ENCODE results near the gene PMFBP1.
"Not testable (repeated sequence)": the region's sequence is repeated elsewhere in the genome, so short reads cannot be mapped to it uniquely, and the experiment has no call there.

Gene PMFBP1

DNA sequence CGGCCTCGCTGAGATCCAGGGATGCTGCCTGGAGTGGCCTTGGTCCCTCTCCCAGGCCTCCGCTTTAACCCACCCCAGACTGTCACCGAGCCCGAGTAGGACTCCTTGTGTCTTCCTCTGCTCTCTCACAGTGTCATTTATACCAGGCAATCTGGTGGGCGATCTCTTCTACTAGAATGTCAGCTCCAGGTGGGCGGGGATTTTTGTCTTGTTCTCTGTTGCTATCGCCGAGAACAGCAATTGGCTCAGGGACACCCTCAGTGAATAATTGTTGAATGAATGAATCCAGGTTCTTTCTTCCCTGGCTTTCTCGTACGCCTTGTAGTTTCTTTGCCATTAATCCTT lies 77.7 kb downstream of the PMFBP1 start:
- peak; percentile 21 for DNase-seq

DNA sequence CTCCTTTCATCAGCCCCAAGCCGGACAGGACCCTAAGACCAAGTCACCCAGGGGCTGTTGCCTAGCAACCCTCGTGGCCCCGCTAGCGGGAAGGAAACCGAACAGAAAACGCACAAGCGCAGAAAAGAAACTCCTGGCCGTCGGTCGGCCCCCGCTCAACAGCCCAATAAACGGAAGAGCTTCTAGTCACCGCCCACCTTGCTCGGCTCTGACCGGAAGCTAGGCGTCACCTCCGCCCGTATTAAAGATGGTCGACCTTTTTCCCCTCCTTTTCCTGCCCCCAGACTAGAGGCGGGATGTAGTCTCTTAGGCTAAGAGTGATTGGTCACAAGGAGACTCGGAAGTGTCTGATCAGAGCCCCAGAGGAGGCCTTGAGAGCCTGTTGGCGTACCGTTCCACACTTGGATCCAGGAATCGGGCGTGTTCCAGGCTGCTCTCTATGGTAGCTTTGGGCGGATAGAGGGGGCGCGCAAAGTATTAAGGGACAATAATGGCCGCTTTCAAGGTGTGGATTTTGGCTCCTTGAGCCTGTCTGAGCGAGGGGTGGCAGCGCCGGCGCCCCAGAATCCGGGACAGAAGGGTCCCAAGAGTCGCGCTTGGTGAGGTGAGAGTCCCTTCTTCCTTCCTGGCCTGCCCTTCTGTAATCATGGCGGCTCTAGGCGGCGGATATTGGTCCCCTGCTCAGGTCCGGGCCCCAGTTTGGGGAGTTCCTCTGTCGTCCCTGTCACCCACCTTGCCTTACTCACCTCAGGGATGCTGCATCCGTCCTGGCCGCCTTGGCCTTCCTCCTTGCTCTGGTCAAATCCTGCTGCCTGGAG lies 78.3 kb downstream of the PMFBP1 start, which contains the start of the genes DHX38 and TXNL4B:
DHX38 (plus strand) TSS at position 400 of the 818 bp plus-strand sequence. CDS start 2,311 bp downstream, outside the sequence.
TXNL4B (minus strand) TSS at position 173 of the 818 bp plus-strand sequence. CDS start 2,871 bp downstream, outside the sequence.
- DNase-seq = peak; percentile 99

DNA sequence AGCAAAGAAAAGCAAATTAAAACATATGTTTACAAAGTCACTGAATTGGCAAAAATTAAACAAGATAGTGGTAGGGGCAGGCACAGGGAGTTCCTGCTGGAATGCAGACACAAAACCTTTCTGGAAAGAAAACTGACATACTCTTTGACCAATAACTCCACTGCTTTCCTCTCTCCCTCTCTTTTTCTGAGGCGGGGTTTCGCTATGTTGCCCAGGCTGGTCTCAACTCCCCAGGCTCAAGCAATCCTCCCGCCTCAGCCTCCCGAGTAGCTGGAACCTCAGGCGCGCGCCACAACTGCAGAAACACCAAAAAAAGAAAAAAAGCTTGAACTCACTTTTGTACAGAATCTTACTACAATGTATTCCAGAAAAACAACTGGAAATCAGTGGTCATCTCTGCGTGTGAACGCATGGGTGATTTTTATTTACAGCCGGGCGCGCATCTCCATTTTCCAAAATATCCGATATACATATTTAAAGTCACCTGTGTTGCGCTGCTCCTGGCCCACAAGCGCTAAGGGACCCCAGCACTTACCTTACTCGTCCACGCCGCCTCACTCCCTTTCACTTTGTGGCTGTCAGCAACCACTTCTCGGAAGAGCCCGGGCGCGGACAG lies 79.0 kb downstream of the PMFBP1 start:
- peak; percentile 23 for DNase-seq

GRCh38 chr16:72091217-72091616 lies 80.7 kb downstream of the PMFBP1 start:
- no peak for DNase-seq

- no peak for DNase-seq
Observed at GRCh38 chr16:72085002-72085401, 87.0 kb downstream of the PMFBP1 start.

DNA sequence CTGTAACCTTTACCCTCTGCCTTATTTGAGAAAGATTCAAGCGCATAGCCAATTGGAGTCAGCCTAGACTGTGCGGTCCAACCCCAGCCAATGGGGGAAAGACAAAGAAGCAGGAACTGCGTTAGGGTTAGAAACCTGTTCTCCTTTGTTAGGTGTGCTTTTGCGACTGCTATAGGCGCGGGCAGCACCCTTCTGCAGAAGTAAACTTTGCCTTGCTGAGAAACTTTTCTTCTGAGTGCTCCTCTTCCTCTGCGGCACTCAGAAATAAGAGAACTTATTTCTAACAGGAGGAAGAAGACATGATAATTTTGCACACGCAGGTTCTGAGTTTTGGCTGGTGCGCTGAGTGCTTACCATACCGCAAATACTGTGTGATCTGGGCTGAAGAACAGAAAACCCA lies 87.5 kb downstream of the PMFBP1 start:
- no peak for DNase-seq

DNA sequence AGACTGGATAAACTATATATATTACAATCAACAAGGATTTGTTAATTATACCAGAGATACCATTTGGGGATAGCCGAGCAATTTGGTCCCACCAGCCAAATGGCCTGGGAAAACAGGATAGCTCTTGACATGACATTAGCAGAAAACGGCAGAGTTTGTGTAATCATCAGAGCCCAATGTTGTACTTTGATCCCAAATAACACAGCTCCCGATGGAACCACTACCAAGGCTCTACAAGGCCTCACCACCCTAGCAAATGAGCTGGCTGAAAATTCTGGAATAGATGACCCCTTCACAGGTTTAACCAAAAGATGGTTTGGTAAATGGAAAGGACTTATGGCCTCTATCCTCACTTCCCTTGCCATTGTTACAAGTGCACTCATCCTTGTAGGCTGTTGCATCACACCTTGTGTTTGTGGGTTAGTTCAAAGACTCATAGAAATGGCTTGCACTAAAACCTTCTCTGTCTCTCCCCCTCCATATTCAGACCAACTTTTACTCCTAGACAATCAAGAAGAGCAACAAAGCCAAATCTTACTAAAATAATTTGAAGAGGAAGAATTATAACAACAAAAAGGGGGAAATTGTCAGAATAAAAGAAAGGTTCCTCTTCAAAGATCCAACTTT lies 88.1 kb downstream of the PMFBP1 start:
- DNase-seq = no peak

DNA sequence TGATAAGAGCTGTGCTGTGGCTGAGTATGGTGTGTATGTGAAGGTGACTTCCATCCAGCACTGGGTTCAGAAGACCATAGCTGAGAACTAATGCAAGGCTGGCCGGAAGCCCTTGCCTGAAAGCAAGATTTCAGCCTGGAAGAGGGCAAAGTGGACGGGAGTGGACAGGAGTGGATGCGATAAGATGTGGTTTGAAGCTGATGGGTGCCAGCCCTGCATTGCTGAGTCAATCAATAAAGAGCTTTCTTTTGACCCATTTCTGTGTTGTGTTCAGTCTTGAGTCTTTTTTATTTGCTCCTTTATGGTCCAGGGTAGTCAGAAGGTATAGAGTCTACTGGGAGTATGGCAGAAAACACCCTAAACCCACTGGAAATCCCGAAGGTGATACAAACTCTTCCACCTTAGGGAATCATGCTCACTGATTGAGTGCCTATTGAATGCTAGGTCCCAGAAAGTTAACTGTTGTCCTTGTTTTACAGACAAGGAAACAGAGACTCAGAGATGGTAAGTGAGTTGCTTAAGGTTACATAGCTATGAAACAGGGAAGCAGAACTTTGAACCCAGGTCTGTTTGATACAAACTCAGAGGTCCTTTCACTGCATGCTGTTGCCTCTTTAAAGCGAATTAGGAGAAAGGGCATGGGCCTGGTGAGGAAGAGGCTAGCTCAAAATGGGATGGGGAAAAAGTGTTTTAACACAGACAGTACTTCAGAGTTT lies 94.8 kb downstream of the PMFBP1 start:
- not testable (repeated sequence) for DNase-seq

DNA sequence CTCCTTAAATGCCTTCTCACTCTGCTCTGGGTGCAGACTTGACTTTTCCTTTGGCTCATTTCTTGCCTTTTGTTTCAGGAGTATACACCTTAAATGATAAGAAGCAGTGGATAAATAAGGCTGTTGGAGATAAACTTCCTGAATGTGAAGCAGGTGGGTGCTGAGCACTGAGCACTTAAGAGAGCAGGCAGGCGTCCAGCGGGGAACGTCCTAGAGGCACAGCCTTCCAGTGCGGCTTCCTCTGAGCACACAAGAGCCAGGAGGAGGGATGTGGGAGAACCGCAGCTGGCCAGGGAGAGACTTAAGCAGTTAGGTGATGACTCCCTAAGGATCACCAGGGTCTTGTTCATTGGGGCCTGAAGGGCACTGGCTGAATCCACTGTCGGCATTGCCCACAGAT lies 96.9 kb downstream of the PMFBP1 start:
- DNase-seq = not testable (repeated sequence)

- DNase-seq = no peak
Observed at GRCh38 chr16:72073560-72074230, 98.3 kb downstream of the PMFBP1 start.

GRCh38 chr16:72072514-72073342 lies 99.2 kb downstream of the PMFBP1 start:
- DNase-seq = peak; percentile 28

Data from NCI-H82 (cell line).